DMS79 treated with DMSO at 0.1 percent for 48 hours (cell line): Measurements from ENCODE around the gene ZGLP1.
"Not testable (repeated sequence)": the region's sequence is repeated elsewhere in the genome, so short reads cannot be mapped to it uniquely, and the experiment has no call there.

Source experiments
- DNase-seq: peaks from one replicate; lab custom pipeline; 2025; lab: John Stamatoyannopoulos, UW

ZGLP1 gene

GRCh38 chr19:10293637-10294367 lies 15.8 kb downstream of the ZGLP1 start:
- DNase-seq, result no peak

GRCh38 chr19:10292789-10293636 lies 16.6 kb downstream of the ZGLP1 start:
- DNase-seq, result no peak

GRCh38 chr19:10292206-10292788 lies 17.3 kb downstream of the ZGLP1 start:
- no peak for DNase-seq

GRCh38 chr19:10291554-10292205 lies 17.9 kb downstream of the ZGLP1 start:
- DNase-seq, result no peak

GRCh38 chr19:10290876-10291553 lies 18.6 kb downstream of the ZGLP1 start:
- peak; percentile 32 for DNase-seq

GRCh38 chr19:10290357-10290875 lies 19.2 kb downstream of the ZGLP1 start:
- DNase-seq, result peak; percentile 44

DNA sequence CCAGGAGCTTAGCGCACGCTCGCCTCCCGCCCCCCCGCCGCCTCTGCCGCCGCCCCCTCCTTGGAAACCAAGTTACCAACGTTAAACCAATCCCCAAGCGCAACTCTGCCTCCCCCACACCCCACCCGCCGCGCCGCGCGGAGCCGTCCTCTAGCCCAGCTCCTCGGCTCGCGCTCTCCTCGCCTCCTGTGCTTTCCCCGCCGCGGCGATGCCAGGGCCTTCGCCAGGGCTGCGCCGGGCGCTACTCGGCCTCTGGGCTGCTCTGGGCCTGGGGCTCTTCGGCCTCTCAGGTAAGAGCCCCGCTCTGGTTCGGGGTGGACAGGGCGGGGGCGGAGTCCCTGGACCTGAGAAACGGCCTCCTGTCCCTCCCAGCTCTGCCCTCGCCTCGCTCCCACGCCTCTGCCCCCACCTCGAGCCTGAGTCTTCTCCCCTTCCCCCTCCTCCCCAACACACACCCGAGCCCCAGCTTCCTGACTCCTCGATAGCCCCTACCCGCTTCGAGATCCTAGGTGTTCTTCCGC lies 19.7 kb downstream of the ZGLP1 start, which contains the start of gene ICAM5:
Gene ICAM5 (plus strand): TSS at position 117 of the 521 bp plus-strand sequence. CDS start 92 bp downstream, at position 209.
- peak; percentile 54 for DNase-seq

- DNase-seq, result peak; percentile 80
Observed at GRCh38 chr19:10289167-10289835, 20.3 kb downstream of the ZGLP1 start.

DNA sequence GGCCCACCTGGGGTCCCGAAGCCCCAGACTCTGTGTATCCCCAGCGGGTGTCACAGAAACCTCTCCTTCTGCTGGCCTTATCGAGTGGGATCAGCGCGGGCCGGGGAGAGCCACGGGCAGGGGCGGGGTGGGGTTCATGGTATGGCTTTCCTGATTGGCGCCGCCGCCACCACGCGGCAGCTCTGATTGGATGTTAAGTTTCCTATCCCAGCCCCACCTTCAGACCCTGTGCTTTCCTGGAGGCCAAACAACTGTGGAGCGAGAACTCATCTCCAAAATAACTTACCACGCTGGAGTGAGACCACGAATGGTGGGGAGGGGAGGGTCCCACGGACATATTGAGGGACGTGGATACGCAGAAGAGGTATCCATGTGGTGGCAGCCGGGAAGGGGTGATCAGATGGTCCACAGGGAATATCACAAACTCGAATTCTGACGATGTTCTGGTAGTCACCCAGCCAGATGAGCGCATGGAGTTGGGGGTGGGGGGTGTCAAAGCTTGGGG lies 20.9 kb downstream of the ZGLP1 start:
- DNase-seq, result peak; percentile 17

DNA sequence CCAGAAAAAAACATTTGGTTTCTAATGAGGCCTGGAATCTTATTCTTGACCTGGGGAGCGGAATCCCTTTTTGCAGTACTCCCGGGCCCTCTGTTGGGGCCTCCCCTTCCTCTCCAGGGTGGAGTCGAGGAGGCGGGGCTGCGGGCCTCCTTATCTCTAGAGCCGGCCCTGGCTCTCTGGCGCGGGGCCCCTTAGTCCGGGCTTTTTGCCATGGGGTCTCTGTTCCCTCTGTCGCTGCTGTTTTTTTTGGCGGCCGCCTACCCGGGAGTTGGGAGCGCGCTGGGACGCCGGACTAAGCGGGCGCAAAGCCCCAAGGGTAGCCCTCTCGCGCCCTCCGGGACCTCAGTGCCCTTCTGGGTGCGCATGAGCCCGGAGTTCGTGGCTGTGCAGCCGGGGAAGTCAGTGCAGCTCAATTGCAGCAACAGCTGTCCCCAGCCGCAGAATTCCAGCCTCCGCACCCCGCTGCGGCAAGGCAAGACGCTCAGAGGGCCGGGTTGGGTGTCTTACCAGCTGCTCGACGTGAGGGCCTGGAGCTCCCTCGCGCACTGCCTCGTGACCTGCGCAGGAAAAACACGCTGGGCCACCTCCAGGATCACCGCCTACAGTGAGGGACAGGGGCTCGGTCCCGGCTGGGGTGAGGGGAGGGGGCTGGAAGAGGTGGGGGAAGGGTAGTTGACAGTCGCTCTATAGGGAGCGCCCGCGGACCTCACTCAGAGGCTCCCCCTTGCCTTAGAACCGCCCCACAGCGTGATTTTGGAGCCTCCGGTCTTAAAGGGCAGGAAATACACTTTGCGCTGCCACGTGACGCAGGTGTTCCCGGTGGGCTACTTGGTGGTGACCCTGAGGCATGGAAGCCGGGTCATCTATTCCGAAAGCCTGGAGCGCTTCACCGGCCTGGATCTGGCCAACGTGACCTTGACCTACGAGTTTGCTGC lies 22.5 kb downstream of the ZGLP1 start, which contains the start of gene ICAM4:
Gene ICAM4 (plus strand): TSS at position 153 of the 935 bp plus-strand sequence. CDS start 58 bp downstream, at position 211.
- DNase-seq, result no peak

GRCh38 chr19:10285393-10285792 lies 24.2 kb downstream of the ZGLP1 start:
- DNase-seq, result no peak

DNA sequence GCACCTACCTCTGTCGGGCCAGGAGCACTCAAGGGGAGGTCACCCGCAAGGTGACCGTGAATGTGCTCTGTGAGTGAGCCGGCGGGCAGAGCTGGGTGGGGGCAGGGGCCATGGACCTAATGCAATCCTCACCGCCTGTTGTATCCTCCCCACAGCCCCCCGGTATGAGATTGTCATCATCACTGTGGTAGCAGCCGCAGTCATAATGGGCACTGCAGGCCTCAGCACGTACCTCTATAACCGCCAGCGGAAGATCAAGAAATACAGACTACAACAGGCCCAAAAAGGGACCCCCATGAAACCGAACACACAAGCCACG lies 24.7 kb downstream of the ZGLP1 start:
- no peak for DNase-seq

DNA sequence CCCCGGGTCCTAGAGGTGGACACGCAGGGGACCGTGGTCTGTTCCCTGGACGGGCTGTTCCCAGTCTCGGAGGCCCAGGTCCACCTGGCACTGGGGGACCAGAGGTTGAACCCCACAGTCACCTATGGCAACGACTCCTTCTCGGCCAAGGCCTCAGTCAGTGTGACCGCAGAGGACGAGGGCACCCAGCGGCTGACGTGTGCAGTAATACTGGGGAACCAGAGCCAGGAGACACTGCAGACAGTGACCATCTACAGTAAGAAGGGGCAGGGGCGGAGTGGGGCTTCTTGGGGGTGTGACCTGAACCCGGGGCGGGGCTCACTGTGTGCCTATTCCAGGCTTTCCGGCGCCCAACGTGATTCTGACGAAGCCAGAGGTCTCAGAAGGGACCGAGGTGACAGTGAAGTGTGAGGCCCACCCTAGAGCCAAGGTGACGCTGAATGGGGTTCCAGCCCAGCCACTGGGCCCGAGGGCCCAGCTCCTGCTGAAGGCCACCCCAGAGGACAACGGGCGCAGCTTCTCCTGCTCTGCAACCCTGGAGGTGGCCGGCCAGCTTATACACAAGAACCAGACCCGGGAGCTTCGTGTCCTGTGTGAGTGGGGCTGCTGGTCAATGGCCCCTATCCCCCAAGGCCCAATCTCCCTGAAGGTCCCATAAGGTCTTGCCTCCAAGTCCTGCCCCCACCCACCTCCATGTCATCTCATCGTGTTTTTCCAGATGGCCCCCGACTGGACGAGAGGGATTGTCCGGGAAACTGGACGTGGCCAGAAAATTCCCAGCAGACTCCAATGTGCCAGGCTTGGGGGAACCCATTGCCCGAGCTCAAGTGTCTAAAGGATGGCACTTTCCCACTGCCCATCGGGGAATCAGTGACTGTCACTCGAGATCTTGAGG lies 25.3 kb downstream of the ZGLP1 start:
- DNase-seq, result no peak

- DNase-seq, result no peak
Observed at GRCh38 chr19:10283301-10284064, 26.1 kb downstream of the ZGLP1 start.

GRCh38 chr19:10282043-10282442 lies 27.6 kb downstream of the ZGLP1 start:
- DNase-seq, result not testable (repeated sequence)

GRCh38 chr19:10279737-10280442 lies 29.7 kb downstream of the ZGLP1 start:
- no peak for DNase-seq

DNA sequence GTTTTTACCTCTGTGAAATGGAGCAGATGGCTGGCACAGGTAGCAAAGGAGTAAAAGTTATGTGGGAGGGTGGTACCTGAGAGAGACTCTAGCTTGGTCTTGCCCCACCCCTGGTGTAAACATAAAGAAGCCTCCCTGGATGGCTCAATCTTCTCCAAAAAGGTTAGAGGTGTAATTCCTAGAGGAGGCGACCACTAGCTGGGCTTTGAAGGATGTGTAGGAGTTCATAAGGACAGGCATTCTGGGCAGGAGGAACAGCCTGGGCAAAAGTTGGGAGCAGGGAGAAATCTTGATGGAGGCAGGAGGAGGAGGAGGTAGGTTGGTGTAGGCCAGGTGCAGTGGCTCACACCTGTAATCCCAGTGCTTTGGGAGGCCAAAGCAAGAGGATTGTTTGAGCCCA lies 30.7 kb downstream of the ZGLP1 start:
- no peak for DNase-seq
